DMS53 treated with DMSO at 0.1 percent for 48 hours (cell line): ENCODE results near the gene ZNF197.
"Not testable (repeated sequence)": the region's sequence is repeated elsewhere in the genome, so short reads cannot be mapped to it uniquely, and the experiment has no call there.

Source experiments
- DNase-seq: peaks from one replicate; lab custom pipeline; 2025; ENCODE audit not compliant: unreplicated experiment; lab: John Stamatoyannopoulos, UW

ZNF197 gene

GRCh38 chr3:44624749-44625480 lies at the start of gene ZNF197:
TSS of gene ZNF197 (plus strand) at chr3:44625036. CDS start at chr3:44629155, 4,119 bp downstream.
- peak; percentile 20 for DNase-seq

- DNase-seq = no peak
These were observed 48.2 kb upstream of the ZNF197 start for GRCh38 chr3:44576613-44577012.

DNA sequence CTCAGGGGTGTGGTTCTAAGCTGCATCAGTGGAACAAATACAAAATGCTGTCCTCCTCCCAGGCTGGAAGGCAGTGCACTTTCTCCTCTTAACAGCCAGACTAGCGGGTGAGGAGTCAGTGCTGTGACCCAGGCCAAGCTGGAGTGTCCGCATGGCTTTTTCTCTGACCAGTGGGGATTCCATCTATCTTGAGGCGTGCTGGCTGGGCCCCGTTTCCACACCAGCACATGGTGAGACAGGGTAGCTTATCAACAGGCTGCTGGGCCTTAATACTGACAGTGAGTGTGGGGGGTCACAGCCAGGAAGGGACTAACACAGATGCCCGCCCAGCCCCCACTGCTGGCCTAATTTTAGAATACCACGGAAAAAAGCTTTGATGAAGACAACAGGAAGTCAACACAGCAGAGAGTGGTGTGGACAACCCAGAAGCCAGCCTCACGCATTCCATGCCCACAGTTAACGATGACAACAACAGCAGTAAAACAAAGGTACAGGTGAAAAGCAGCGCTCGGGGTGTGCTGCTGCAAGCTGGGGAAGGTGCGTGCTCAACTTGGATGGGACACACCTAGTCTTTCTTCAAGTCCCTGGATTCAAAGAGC lies 47.4 kb upstream of the ZNF197 start:
- not testable (repeated sequence) for DNase-seq

GRCh38 chr3:44578316-44578715 lies 46.5 kb upstream of the ZNF197 start:
- not testable (repeated sequence) for DNase-seq

- not testable (repeated sequence) for DNase-seq
These were observed 45.8 kb upstream of the ZNF197 start for GRCh38 chr3:44578924-44579515.

- DNase-seq = not testable (repeated sequence)
These were observed 45.1 kb upstream of the ZNF197 start for GRCh38 chr3:44579749-44580148.

- not testable (repeated sequence) for DNase-seq
These were observed 43.9 kb upstream of the ZNF197 start for GRCh38 chr3:44580971-44581370.

DNA sequence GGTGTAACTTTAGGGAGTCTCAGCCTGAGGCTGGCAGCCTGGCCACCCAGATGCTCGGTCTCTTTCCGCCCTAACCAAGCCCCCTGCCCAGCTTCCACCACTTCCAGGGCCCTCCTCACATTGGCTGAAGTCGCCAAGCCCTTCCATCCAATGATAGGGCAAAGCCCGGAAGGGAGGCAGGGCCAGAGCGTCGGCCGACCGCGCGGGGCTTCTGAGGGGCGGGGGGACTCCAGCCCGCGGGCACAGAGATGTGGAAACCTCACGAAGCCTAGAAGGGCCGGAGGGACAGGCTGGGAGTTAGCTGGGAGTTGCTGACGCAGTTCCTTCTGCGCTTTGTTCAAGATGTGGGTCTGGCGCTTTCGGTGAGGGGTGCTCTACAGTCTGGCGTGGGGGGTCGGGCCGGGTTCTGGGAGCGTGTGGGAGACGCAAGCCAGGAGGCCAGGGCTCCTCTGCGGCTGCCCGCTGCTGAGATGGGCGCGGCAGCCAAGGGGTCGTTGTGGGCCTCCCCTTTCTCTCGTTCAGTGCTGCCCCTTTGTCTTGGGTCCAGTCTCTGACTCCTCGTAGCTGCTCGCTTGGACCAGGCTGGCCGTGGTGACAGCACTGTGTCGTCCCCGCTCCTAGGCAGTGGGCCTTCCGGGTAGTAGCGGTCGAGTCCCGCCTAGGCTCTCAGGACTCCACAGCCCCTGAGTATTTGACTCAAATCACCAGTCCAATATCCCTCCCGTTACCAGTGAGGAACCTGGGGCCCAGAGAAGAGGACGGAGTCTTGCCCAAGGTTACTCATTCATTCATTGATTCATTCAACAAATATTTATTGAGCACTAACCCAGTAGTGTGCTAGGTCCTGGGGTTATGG lies 40.0 kb upstream of the ZNF197 start, which contains the start of gene ZNF660:
Gene ZNF660 (plus strand): TSS at position 319 of the 856 bp plus-strand sequence. CDS start 9,230 bp downstream, outside the sequence.
- DNase-seq = no peak

DNA sequence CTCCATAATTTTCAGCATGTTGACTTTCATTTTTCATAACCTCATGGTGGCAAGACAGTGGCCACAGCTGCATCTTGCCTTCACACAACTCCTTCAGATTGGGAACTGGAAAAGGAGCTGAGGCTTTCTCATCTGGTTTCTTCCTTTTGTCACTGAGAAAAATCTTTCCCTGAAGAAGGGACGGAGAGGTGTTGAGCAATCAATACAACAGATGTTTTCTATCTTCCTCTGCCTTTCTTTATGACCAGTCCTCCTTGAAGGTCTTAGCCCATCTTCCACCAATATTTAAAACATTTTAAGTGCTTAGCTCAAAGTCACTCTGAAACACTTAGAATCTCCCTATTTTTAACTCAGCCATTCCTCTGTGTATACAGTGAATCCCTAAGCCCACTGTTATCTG lies 28.2 kb upstream of the ZNF197 start:
- no peak for DNase-seq

GRCh38 chr3:44601749-44602148 lies 23.1 kb upstream of the ZNF197 start:
- DNase-seq = no peak

DNA sequence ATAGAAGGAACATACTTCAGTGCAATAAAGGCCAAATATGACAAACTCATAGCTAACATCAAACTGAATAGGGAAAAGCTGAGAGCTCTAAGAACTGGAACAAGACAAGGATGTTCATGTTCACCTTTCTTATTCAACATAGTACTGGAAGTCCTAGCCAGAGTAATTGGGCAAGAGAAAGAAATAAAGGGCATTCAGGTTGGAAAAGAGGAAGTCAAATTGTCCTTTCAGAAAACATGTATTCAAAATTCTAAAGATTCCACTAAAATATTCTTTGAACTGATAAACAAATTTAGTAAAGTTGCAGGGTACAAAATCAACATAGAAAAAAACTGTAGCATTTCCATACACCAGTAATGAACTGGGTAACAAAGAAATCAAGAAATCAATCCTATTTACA lies 12.2 kb upstream of the ZNF197 start:
- no peak for DNase-seq

- no peak for DNase-seq
These were observed 3.9 kb downstream of the ZNF197 start for GRCh38 chr3:44628716-44629115.

DNA sequence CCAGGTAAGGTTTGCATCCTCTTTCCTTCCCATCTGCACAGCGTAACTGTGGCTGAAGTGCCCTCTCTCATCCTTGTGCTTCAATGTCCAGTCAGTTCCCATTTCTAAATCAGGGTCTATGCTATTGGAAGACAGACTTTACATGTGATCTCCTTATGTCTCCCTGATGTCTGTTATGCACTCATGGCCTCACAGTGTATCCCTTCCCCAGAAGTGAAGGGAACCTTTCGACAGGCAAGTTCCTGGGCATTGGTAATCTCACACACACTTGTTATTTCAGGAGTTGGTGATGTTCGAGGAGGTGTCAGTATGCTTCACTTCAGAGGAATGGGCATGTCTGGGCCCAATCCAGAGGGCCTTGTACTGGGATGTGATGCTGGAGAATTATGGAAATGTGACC lies 7.4 kb downstream of the ZNF197 start:
- no peak for DNase-seq

DNA sequence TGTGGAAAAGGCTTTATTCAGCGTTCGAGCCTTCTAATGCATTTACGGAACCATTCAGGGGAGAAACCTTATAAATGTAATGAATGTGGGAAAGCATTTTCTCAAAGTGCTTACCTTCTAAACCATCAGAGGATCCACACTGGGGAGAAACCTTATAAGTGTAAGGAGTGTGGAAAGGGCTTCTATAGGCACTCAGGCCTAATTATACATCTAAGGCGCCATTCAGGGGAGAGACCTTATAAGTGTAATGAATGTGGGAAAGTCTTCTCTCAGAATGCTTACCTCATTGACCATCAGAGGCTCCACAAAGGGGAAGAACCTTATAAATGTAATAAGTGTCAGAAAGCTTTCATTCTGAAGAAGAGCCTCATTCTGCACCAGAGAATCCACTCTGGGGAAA lies 17.5 kb downstream of the ZNF197 start:
- DNase-seq = no peak

GRCh38 chr3:44643024-44643423 lies 18.2 kb downstream of the ZNF197 start:
- DNase-seq = no peak

GRCh38 chr3:44647771-44648170 lies 22.9 kb downstream of the ZNF197 start:
- DNase-seq = no peak

GRCh38 chr3:44648564-44649229 lies 23.9 kb downstream of the ZNF197 start, which contains the start of gene ZNF35:
TSS of gene ZNF35 (plus strand) at chr3:44648732. CDS start at chr3:44651068, 2,336 bp downstream.
- DNase-seq = peak; percentile 43

DNA sequence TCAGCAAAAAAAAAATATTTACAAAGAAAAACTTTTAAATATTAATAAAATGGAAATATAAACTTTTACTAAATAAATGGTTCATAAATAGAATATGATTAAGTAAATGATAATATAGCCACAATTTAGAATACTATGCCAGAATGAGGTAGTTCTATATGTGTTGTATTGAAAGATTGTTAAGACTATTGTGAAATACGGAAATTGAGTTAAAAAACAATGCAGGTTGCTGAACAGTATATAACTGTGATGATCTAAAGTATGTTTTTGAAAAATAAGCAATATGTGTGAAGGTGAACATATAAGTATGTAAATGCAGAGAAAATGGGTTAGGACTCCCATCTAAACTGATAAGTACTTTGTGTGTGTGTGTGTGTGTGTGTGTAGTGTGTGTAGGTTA lies 24.9 kb downstream of the ZNF197 start:
- no peak for DNase-seq

GRCh38 chr3:44654039-44654438 lies 29.2 kb downstream of the ZNF197 start:
- no peak for DNase-seq

GRCh38 chr3:44659015-44659414 lies 34.2 kb downstream of the ZNF197 start:
- DNase-seq = no peak

DNA sequence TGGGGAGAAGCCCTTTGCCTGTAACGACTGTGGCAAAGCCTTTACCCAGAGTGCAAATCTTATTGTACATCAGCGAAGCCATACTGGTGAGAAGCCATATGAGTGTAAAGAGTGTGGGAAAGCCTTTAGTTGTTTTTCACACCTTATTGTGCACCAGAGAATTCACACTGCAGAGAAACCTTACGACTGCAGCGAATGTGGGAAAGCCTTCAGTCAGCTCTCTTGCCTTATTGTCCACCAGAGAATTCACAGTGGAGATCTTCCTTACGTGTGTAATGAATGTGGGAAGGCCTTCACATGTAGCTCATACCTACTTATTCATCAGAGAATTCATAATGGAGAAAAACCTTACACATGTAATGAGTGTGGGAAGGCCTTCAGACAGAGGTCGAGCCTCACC lies 34.6 kb downstream of the ZNF197 start:
- no peak for DNase-seq
